GM20431 (cell line): ENCODE results near the gene ZC3H13.
"Not testable (repeated sequence)": the region's sequence is repeated elsewhere in the genome, so short reads cannot be mapped to it uniquely, and the experiment has no call there.

ENCODE experiments used
- in situ Hi-C: fragments of 300-500 bp; cut with MseI, MboI; formaldehyde crosslinking; loops from one replicate; pipeline ENCODE4 v1.15.0; 2020; ENCODE audit warnings: low sequenced_read_pairs; ENCODE audit not compliant: unreplicated experiment

Gene ZC3H13

GRCh38 chr13:46016216-46016615 is 36.3 kb downstream of the ZC3H13 start:
- in situ Hi-C loops: no loop called here

GRCh38 chr13:46015366-46015765 is 37.2 kb downstream of the ZC3H13 start:
- in situ Hi-C loops: no loop called here

DNA sequence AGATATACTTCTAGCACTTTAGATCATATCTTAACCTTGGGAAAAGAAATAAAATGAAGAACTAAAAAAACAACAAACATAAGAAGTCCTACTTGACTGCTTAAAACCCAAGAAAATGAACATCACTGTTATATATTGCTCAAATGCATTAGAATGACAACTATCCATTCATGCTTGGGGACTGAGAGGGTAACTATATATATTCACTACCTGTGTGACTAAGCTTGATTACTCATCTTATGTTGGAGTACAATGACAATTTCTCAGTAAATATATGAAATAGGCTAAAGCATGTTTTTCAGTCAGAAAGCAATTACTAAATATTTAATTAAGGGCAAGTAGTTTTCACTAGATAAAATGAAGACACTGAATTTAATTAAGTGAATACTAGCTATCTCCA is 40.1 kb downstream of the ZC3H13 start:
- in situ Hi-C loops: no loop called here

DNA sequence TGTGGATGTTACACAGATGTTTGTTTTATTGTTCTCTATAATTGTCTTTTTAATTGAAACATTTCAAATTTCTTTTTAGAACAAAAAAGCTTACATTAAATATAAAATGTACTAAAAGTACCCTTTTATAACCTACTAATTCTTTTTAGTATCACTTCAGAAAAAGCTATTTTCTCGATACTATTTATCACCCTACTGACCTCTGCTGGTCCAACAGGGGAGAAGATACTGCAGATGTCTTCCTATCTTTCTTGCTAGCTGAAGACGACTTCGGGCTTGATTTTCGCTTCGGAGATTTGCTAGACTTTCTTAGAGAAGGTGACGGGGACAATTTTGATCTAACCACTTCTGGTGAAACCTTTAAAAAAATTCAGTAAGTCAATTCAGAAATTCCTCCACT is 42.4 kb downstream of the ZC3H13 start:
- in situ Hi-C loops: no loop called here

DNA sequence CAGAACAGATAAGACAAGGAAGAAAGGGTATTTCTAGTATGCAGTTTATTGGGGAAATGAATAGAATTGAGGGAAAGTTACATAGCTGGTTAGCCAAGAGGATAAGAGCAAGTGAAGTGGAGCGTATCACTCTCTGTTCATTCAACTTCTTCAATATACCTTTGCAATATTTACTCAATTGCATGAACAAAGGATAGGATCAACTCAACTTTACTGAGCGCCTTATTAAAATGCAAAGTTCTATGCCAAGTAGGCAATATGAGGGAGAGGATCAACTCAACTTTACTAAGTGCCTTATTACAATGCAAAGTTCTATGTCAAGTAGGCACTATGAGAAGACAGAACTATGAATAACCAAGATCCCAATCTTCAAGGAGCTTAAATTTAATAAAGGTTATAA is 43.9 kb downstream of the ZC3H13 start:
- in situ Hi-C loops: no loop called here

DNA sequence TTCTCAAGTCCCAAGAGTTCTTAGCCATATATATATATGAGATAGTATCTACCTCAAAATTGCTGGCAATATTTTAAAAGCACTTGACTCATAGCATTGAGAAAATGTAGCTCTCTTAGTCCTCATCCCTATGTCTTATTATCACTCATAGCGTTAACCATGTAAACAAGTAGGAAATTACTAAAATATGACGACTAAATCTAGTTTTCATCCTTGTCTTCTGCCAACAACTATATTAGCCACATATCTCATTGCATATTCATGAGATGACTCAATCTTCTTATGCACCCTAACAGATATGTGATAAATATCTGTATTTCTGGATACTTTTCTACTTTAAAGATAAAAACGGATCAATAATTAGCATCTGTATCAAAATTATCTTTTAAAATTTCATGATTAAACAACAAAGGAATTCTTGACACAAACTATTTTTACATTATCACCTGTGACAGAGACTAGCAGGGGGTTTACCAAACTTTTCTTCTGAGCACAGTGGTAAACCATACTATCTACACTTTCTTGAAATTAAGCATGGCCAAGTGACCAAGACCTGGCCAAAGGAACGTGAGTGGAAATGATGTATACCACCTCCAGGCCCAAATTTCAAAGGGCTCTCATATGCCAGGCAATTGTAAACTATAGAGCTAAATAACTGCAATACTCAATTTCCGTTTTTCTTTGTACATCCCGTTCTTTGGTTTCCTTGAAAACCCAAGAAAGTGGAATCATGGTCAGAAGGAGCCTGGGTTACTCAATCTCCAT is 45.7 kb downstream of the ZC3H13 start:
- in situ Hi-C loops: no loop called here

DNA sequence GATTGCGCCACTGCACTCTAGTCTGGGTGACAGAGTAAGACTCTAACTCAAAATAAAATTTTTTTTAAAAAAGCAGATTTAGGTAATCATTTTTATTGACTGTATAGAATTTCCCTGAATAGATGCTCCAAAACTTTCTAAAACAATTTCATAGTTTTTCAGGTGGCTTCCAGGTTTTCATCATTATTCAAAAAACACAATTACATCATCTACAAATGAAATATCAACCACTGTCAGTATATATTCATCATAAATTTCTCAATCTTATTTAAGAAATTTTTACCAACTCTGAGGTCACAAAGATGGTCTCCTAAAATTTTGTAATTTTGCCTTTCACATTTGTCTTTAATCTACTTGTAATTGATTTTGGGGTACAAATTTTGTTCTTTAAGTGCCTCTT is 48.1 kb downstream of the ZC3H13 start:
- in situ Hi-C loops: no loop called here

DNA sequence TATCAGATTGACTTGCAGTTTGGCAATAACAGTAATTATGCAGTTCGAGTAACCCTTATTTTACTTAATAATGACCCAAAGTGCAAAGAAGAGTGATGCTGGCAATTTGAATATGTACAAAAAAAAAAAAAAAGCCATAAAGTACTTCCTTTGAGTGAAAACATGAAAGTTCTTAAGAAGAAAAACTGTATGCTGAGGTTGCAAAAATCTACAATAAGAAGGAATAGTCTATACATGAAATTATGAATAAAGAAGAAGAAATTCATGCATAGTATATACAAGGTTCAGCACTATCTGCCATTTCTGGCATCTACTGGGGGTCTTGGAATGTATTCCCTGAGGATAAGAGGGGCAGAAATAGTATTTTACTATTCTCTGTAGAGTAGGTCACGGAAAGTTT is 55.9 kb downstream of the ZC3H13 start:
- in situ Hi-C loops: no loop called here

GRCh38 chr13:45995245-45995644 is 57.3 kb downstream of the ZC3H13 start:
- in situ Hi-C loops: no loop called here

- in situ Hi-C loops: no loop called here
These were observed 57.8 kb downstream of the ZC3H13 start for GRCh38 chr13:45994752-45995151.

DNA sequence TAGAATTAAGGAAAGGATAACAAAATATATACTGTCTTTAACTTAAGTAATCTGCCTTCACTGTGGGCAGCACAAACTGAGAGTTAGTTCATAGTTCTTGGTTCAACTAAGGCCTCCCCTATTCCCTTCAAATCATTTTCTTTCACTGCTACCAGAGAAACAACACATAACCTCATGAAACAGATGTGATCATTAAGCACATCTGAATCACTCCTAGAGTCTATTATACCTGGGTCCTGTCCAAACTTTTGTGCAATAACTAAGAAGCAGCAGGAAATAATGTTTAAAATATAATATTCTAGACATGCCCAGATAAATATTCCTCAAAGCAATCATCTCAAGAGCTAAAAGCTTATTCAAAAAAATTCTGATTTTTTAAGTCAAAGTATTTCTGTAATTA is 62.9 kb downstream of the ZC3H13 start:
- in situ Hi-C loops: no loop called here

DNA sequence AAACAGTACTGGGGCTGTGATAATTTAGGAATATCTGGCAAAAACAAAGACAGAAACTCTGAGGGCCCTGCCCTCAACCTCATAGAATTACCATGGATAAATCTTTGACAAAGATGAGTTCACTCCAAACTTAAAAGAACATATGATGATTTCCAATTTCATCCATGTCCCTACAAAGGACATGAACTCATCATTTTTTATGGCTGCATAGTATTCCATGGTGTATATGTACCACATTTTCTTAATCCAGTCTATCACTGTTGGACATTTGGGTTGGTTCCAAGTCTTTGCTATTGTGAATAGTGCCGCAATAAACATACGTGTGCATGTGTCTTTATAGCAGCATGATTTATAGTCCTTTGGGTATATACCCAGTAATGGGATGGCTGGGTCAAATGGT is 71.4 kb downstream of the ZC3H13 start:
- in situ Hi-C loops: not testable (repeated sequence)

DNA sequence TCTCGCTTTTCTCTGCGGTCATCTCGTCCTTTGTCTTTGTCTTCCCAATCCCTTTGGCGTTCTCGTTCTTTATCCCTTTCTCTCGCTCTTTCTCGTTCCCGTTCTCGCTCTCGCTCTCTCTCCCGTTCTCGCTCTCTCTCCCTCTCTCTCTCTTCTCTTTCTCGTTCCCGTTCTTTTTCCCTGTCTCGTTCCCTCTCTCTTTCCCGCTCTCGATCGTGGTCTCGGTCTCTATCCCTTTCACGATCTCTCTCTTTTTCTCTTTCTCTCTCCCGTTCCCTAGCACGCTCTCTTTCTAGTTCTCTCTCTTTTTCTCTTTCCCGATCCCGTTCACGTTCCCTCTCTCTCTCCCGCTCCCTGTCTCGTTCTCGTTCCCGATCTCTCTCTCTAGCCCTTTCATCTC is 77.2 kb downstream of the ZC3H13 start:
- in situ Hi-C loops: no loop called here

DNA sequence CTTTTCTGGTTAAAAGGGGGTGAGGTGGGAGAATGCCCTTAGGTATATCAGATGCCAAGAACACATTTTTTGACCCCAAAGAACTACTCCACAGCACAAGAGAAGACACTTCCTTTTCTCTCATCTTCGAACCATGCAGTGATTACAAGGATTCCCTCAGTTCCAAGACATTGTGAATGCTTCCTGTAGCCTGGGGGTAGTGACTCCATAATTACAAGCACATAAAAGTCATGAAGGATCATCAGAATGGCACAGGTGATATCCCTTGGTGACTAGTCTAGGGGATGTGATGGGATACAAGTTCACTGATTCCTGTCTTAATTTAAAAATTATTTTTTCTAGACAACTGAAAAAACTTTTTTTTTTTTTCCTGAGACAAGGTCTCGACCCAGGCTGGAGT is 78.0 kb downstream of the ZC3H13 start:
- in situ Hi-C loops: no loop called here

- in situ Hi-C loops: no loop called here
These were observed 85.0 kb downstream of the ZC3H13 start for GRCh38 chr13:45967589-45967988.

GRCh38 chr13:45966715-45967114 is 85.8 kb downstream of the ZC3H13 start:
- in situ Hi-C loops: no loop called here

DNA sequence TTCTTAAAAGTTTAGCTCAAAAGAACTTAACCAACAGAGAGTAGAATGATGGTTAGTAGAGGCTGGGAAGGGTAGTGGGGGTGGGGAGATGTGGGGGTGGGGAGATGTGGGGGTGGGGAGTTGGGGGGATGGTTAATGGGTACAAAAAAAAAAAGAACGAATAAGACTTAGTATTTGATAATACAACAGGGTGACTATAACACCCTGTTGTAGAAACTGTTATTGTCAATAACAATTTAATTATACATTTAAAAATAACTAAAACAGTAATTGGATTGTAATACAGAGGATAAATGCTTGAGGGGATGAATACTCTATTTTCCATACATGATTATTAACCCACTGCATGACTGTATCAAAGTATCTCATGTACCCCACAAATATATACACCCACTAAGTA is 91.1 kb downstream of the ZC3H13 start:
- in situ Hi-C loops: no loop called here

DNA sequence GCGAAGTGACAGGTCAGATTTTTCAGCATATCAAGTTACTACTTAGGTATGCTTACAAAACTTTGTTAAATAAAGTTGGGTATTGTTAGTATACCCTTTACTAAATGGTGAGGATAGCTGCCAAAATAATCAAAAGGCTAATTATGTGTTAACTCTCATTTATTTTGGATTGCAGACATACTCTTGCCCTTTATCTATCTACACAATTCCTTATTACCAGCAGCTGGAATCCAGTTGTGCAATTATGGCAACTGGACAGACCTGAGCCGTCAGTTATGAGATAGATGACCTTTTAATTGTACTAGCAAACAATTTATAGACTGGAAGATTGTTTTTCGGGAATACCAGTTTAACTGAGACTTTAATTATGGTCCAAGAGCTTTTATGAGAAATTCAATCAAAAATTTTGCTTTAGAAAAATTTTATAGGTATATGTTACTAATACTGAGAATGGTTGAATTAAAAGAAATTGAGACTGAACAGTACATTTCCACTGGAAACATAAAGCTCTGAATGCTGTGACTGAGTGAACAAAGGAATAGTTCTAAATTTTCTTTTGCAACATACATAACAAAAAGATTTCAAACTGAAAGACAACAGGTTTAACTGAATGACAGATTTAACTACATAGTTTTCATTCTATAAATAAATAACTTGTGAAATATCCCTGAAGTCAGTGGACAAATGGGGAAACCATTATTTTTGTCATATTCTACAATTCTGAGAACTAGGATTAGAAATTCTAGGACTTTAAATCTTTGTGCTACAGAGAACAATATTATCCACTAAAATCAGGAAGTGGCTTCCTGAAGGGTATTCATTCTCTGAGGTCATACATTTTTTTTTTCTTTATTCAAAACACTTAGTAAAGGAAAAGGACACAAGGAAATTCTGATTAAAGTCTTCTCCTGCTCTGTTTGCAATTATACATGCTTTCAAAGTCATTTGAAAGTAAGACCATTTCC is 97.4 kb downstream of the ZC3H13 start:
- in situ Hi-C loops: no loop called here

GRCh38 chr13:45953082-45953481 is 99.5 kb downstream of the ZC3H13 start:
- in situ Hi-C loops: no loop called here

DNA sequence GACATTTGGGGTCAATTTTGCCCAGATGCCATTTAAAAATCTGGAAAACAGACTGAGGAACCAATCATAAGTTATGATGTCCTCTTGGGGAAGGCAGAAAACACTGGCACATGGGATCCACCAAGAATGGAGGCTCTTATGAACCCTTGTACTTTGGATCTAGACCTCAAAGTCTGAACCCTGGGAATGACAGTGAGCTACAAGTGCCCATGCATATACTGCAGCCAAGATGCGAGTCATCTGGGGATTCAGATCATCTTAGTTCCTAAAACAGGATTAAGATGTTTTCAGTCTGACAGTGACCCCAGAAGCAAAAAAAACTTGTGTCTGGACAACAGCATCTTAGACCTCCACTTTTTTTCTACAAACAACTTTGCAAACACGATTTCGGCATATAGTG is 100.8 kb downstream of the ZC3H13 start:
- in situ Hi-C loops: no loop called here

DNA sequence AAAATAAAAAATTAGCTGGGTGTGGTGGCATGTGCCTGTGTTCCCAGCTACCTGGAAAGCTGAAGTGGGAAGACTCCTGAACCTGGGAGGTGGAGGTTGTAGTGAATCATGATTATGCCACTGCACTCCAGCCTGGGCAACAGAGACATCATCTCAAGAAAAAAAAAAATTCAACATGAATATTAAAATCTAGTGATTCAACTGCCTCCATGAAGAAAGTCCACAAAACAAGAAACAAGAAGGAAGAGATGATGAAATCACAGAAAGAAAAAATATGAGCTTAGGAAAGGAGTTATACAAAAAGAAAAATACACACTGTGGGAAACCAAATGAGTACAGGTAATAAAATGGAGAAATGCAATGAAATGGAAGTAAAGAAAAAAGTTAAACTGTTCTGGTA is 101.4 kb downstream of the ZC3H13 start:
- in situ Hi-C loops: no loop called here
